Stimulated activated CD8-positive, alpha-beta memory T cell treated with anti-CD3 and anti-CD28 coated beads, Interleukin-2, amount 100 ng/mL, for 48 hours (primary cell): ENCODE measurements around the gene ASCC2.
"Not testable (repeated sequence)": the region's sequence is repeated elsewhere in the genome, so short reads cannot be mapped to it uniquely, and the experiment has no call there.

Experiments used
- DNase-seq, 2 donors: peaks; one replicate each; pipeline ENCODE4 v3.0.0-alpha.2; 2020; ENCODE audit warnings: low read depth in 2 of 2

The ASCC2 gene

GRCh38 chr22:29754658-29755395 is 83.2 kb downstream of the ASCC2 start:
- DNase-seq = not testable (repeated sequence)

GRCh38 chr22:29753808-29754657 is 84.0 kb downstream of the ASCC2 start:
- DNase-seq = no peak

GRCh38 chr22:29751669-29752068 is 86.4 kb downstream of the ASCC2 start:
- DNase-seq = no peak

GRCh38 chr22:29750559-29751538 is 87.2 kb downstream of the ASCC2 start:
- DNase-seq = no peak

- DNase-seq = no peak
Observed at GRCh38 chr22:29750029-29750428, 88.0 kb downstream of the ASCC2 start.

- DNase-seq = no peak
Observed at GRCh38 chr22:29748248-29748893, 89.7 kb downstream of the ASCC2 start.

- DNase-seq = no peak
Observed at GRCh38 chr22:29747832-29748231, 90.2 kb downstream of the ASCC2 start.

- no peak for DNase-seq
Observed at GRCh38 chr22:29744902-29745301, 93.2 kb downstream of the ASCC2 start.

GRCh38 chr22:29742326-29742725 is 95.7 kb downstream of the ASCC2 start:
- DNase-seq = no peak

- DNase-seq = no peak
Observed at GRCh38 chr22:29741926-29742325, 96.1 kb downstream of the ASCC2 start.

- no peak for DNase-seq
Observed at GRCh38 chr22:29740216-29740615, 97.9 kb downstream of the ASCC2 start.

- DNase-seq = no peak
Observed at GRCh38 chr22:29739346-29739875, 98.7 kb downstream of the ASCC2 start.
